Activated T-cell treated with anti-CD3 and anti-CD28 coated beads, Interleukin-2, amount 50 U/mL, for 24 hours (primary cell): Measurements from ENCODE around the gene CCDC91.

Experiments used
- DNase-seq: peaks from one replicate; pipeline ENCODE4 v3.0.0-alpha.2; 2020
- H3K27ac Mint-ChIP-seq: 2 replicates; pipeline ENCODE4 v1.8.0; 2020; ENCODE audit warnings: mild to moderate bottlenecking, mixed read lengths
- H3K27me3 Mint-ChIP-seq: 2 replicates; pipeline ENCODE4 v1.8.0; 2020; ENCODE audit warnings: mixed read lengths
- H3K36me3 Mint-ChIP-seq: 2 replicates; pipeline ENCODE4 v1.8.0; 2020; ENCODE audit warnings: low read depth, mixed read lengths
- H3K4me1 Mint-ChIP-seq: 2 replicates; pipeline ENCODE4 v1.8.0; 2020; ENCODE audit warnings: low read depth, mixed read lengths
- H3K4me3 Mint-ChIP-seq: 2 replicates; pipeline ENCODE4 v1.8.0; 2020; ENCODE audit warnings: mild to moderate bottlenecking, moderate library complexity, mixed read lengths
- H3K9me3 Mint-ChIP-seq: 2 replicates; pipeline ENCODE4 v1.8.0; 2020; ENCODE audit warnings: mixed read lengths

Gene CCDC91

DNA sequence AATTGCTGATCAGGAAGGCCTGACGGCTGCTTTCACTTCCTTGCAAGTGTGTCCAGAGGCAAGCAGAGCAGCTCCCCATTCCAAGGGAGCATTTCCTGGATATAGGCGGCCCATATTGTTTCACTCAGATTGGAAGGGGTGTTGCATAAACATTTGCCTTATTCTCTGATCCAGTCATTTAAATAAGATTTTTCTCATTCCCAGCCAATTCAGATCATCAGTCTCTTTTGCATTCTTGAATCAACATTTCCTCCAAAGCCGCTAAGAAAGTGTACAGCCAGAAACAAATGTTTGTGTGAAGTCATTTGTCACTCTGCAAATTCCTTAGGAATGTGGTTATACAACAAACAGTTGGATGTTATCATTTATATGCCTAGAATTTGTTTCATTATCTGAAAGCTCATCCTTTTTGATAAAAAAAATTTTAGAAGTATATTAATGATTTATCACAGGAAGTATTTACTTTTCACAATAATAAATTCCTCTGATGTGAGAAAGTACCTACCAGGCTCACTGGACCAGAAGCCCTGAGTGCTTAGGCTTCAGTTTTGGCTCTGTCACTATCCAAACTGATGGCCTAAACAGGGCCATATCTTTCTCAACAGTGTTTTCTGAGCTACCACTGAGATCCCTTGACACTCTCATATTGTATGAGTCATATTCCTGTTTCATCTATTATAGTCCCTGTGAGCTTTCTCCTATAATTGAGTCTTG is 379.6 kb downstream of the CCDC91 start:
- H3K4me1 Mint-ChIP-seq, result peaks cover 1% of the 10 kb centered on the region
- H3K9me3 Mint-ChIP-seq, result no peaks in the 10 kb centered on the region
- H3K27me3 Mint-ChIP-seq, result no peaks in the 10 kb centered on the region
- H3K27ac Mint-ChIP-seq, result no peak overlapping the region
- DNase-seq, result no peak
- H3K36me3 Mint-ChIP-seq, result peaks cover 2% of the 10 kb centered on the region
- no peak overlapping the region for H3K4me3 Mint-ChIP-seq

GRCh38 chr12:28570811-28571210 is 380.6 kb downstream of the CCDC91 start:
- no peak overlapping the region for H3K4me3 Mint-ChIP-seq
- H3K27ac Mint-ChIP-seq, result no peak overlapping the region
- no peaks in the 10 kb centered on the region for H3K27me3 Mint-ChIP-seq

GRCh38 chr12:28574746-28575592 is 384.7 kb downstream of the CCDC91 start:
- Mint-ChIP-seq H3K27me3 (no peaks in the 10 kb centered on the region), H3K36me3 (no peaks in the 10 kb centered on the region), H3K4me3 (no peak overlapping the region), H3K27ac (no peak overlapping the region), H3K9me3 (no peaks in the 10 kb centered on the region), H3K4me1 (peaks cover 1% of the 10 kb centered on the region)
- DNase-seq, result no peak

More at GRCh38 chr12:28570811-28571210, 380.6 kb downstream of the CCDC91 start:
- H3K4me1 Mint-ChIP-seq, result peaks cover 1% of the 10 kb centered on the region
- H3K9me3 Mint-ChIP-seq, result no peaks in the 10 kb centered on the region
- H3K36me3 Mint-ChIP-seq, result no peaks in the 10 kb centered on the region
- DNase-seq, result no peak

DNA sequence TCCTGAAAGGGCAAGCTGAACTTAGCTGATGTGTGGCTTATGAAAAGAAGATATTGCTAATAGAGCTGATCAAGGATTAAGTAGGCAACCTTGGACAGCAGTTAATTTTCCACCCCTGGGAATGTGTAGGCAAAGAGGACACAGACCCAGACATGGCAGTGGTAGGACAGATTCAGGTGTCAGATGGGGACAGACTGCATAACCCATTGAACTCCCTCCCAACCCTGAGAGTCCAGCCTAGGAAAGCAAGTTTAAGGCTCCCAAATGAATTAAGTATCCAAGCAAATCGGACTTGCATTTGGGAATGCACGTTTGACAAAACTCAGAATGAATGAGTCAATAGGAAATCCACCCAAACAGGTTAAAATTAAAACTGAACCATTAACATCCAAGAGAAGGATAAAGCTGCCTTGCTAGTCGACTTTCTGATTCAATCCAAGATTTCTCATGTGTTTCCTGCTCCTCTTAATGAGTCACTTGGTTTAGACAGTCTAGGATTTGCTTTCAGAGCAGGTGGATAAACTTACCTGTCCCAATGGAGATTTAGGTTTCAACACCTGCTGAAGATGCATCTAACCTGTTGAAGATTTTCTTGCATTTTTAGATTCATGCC is 385.4 kb downstream of the CCDC91 start:
- DNase-seq, result no peak
- Mint-ChIP-seq H3K27me3 (no peaks in the 10 kb centered on the region), H3K36me3 (no peaks in the 10 kb centered on the region), H3K9me3 (no peaks in the 10 kb centered on the region), H3K4me3 (no peak overlapping the region), H3K27ac (no peak overlapping the region), H3K4me1 (no peaks in the 10 kb centered on the region)

GRCh38 chr12:28578361-28578760 is 388.1 kb downstream of the CCDC91 start:
- H3K27me3 Mint-ChIP-seq, result no peaks in the 10 kb centered on the region
- no peaks in the 10 kb centered on the region for H3K9me3 Mint-ChIP-seq
- H3K27ac Mint-ChIP-seq, result no peak overlapping the region

DNA sequence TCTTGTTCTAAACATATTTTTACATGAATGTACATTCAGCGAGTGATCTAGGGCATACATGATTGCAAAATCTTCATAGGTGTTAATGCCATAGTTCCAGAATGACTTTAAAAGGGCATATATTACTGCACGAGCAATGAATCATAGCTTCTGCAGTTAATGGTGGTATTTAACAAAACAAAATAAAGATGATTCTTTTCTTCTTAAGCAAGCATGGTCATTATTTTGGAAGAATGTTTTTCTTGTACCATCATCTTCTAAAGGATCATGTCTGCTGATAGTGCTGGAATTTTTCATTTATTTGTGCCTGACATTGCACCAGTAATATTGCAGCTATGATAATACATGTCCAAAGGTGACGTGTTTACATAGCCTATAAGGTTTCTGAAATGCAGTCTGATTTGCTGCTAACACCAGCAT is 388.6 kb downstream of the CCDC91 start:
- H3K27me3 Mint-ChIP-seq, result no peaks in the 10 kb centered on the region
- DNase-seq, result no peak
- H3K4me3 Mint-ChIP-seq, result no peak overlapping the region
- no peak overlapping the region for H3K27ac Mint-ChIP-seq
- peaks cover 6% of the 10 kb centered on the region for H3K4me1 Mint-ChIP-seq
- no peaks in the 10 kb centered on the region for H3K9me3 Mint-ChIP-seq
- H3K36me3 Mint-ChIP-seq, result no peaks in the 10 kb centered on the region

More at GRCh38 chr12:28578361-28578760, 388.1 kb downstream of the CCDC91 start:
- DNase-seq, result no peak
- Mint-ChIP-seq H3K4me1 (peaks cover 2% of the 10 kb centered on the region), H3K36me3 (no peaks in the 10 kb centered on the region), H3K4me3 (no peak overlapping the region)

- no peak for DNase-seq
- Mint-ChIP-seq H3K4me1 (peaks cover 6% of the 10 kb centered on the region), H3K27ac (no peak overlapping the region), H3K4me3 (no peak overlapping the region), H3K36me3 (no peaks in the 10 kb centered on the region), H3K27me3 (no peaks in the 10 kb centered on the region), H3K9me3 (no peaks in the 10 kb centered on the region)
Observed at GRCh38 chr12:28582672-28583376, 392.6 kb downstream of the CCDC91 start.

- H3K9me3 Mint-ChIP-seq, result no peaks in the 10 kb centered on the region
- H3K4me1 Mint-ChIP-seq, result peaks cover 6% of the 10 kb centered on the region
- H3K27me3 Mint-ChIP-seq, result no peaks in the 10 kb centered on the region
- no peak for DNase-seq
- H3K4me3 Mint-ChIP-seq, result no peak overlapping the region
- no peaks in the 10 kb centered on the region for H3K36me3 Mint-ChIP-seq
- H3K27ac Mint-ChIP-seq, result no peak overlapping the region
Observed at GRCh38 chr12:28583701-28584261, 393.5 kb downstream of the CCDC91 start.

- Mint-ChIP-seq H3K4me3 (no peak overlapping the region), H3K36me3 (no peaks in the 10 kb centered on the region), H3K4me1 (peaks cover 6% of the 10 kb centered on the region), H3K27me3 (no peaks in the 10 kb centered on the region), H3K27ac (no peak overlapping the region), H3K9me3 (peaks cover 4% of the 10 kb centered on the region)
- no peak for DNase-seq
Observed at GRCh38 chr12:28585146-28585545, 394.9 kb downstream of the CCDC91 start.

- no peak overlapping the region for H3K27ac Mint-ChIP-seq
- no peaks in the 10 kb centered on the region for H3K36me3 Mint-ChIP-seq
- DNase-seq, result no peak
- peaks cover 6% of the 10 kb centered on the region for H3K4me1 Mint-ChIP-seq
- H3K9me3 Mint-ChIP-seq, result peaks cover 7% of the 10 kb centered on the region
- no peak overlapping the region for H3K4me3 Mint-ChIP-seq
- H3K27me3 Mint-ChIP-seq, result no peaks in the 10 kb centered on the region
Observed at GRCh38 chr12:28586481-28586880, 396.2 kb downstream of the CCDC91 start.

DNA sequence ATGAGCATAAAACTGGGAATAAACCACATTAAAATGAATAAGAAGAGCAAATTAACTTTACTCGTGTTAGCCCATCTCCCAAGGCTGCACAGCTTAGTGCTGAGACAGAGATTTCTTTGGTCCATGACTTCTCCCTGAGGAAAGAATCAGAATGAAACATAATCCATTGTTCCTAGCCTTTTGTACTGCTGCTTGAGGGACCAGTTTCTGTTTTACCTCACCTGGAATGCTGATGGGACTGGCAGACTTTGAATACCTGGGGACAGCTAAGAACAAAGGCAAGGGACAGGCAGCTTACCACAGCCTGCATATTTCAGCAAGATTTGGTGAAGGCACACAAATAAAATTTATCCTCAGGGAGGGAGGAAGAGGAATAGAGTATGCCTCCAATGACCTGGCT is 401.6 kb downstream of the CCDC91 start:
- Mint-ChIP-seq H3K36me3 (no peaks in the 10 kb centered on the region), H3K27me3 (peaks cover 4% of the 10 kb centered on the region), H3K4me1 (no peaks in the 10 kb centered on the region), H3K9me3 (peaks cover 24% of the 10 kb centered on the region), H3K27ac (no peak overlapping the region), H3K4me3 (no peak overlapping the region)
- DNase-seq, result no peak
